Neural progenitor cell (in vitro differentiated cells): ENCODE data around the gene SCAMP1. TPM values are rescaled to one million over a fixed set of nuclear protein-coding genes. Genes with fewer than 3 reads are reported as not detected.

Experiments
- DNase-seq: peaks from one replicate; pipeline ENCODE4 v3.0.0-alpha.2; 2016; ENCODE audit warnings: low spot score
- H2AFZ ChIP-seq: fragments of 200-600 bp; sonication (generic); replicated peaks from 2 replicates; pipeline ENCODE4 v1.6.1; 2016; ENCODE audit warnings: antibody characterized with exemption
- H3F3A ChIP-seq: fragments of 200-600 bp; sonication (generic); 2 replicates; pipeline ENCODE4 v1.6.1; 2016; ENCODE audit warnings: antibody characterized with exemption, low read depth
- H3K27ac ChIP-seq: fragments of 200-600 bp; sonication (generic); 2 replicates; pipeline ENCODE4 v1.5.1; 2016; ENCODE audit warnings: mild to moderate bottlenecking
- H3K27me3 ChIP-seq: fragments of 200-600 bp; sonication (generic); 2 replicates; pipeline ENCODE4 v1.6.1; 2016; ENCODE audit warnings: mild to moderate bottlenecking, moderate library complexity
- H3K36me3 ChIP-seq: fragments of 200-600 bp; sonication (generic); 2 replicates; pipeline ENCODE4 v1.5.1; 2016
- H3K4me1 ChIP-seq: fragments of 200-600 bp; sonication (generic); 2 replicates; pipeline ENCODE4 v1.6.1; 2016; ENCODE audit warnings: mixed run types
- H3K4me2 ChIP-seq: fragments of 200-600 bp; sonication (generic); 2 replicates; pipeline ENCODE4 v1.6.1; 2016
- H3K4me3 ChIP-seq: fragments of 200-600 bp; sonication (generic); 2 replicates; pipeline ENCODE4 v1.5.1; 2016
- H3K79me2 ChIP-seq: fragments of 200-600 bp; sonication (generic); 2 replicates; pipeline ENCODE4 v1.6.1; 2016; ENCODE audit warnings: low read depth
- H3K9ac ChIP-seq: fragments of 200-600 bp; sonication (generic); 2 replicates; pipeline ENCODE4 v1.6.1; 2016
- H3K9me3 ChIP-seq: fragments of 200-600 bp; sonication (generic); 2 replicates; pipeline ENCODE4 v1.5.1; 2016; ENCODE audit warnings: low read depth
- H4K20me1 ChIP-seq: fragments of 200-600 bp; sonication (generic); 2 replicates; pipeline ENCODE4 v1.6.1; 2016; ENCODE audit warnings: low read depth
- H3K27ac Mint-ChIP-seq: 3 replicates; pipeline ENCODE4 v1.8.0; 2021; ENCODE audit warnings: mixed read lengths
- H3K27me3 Mint-ChIP-seq: 2 replicates; pipeline ENCODE4 v1.8.0; 2022; ENCODE audit warnings: low read depth, mild to moderate bottlenecking, inconsistent platforms, moderate library complexity, mixed read lengths; ENCODE audit not compliant: insufficient read depth
- H3K36me3 Mint-ChIP-seq: 3 replicates; pipeline ENCODE4 v1.8.0; 2021; ENCODE audit warnings: mixed read lengths
- H3K4me1 Mint-ChIP-seq: 3 replicates; pipeline ENCODE4 v1.8.0; 2021; ENCODE audit warnings: mixed read lengths
- H3K4me3 Mint-ChIP-seq: 3 replicates; pipeline ENCODE4 v1.8.0; 2021; ENCODE audit warnings: mild to moderate bottlenecking, moderate library complexity, mixed read lengths
- H3K9me3 Mint-ChIP-seq: 3 replicates; pipeline ENCODE4 v1.8.0; 2020; ENCODE audit warnings: mixed read lengths
- EZH2 ChIP-seq: fragments of 200-600 bp; sonication (generic); IDR thresholded peaks from 2 replicates; pipeline ENCODE4 v1.6.1; 2017; ENCODE audit warnings: antibody characterized with exemption, mild to moderate bottlenecking, moderate library complexity
- EZH2phosphoT487 ChIP-seq: fragments of 200-600 bp; sonication (generic); IDR thresholded peaks from 2 replicates; pipeline ENCODE4 v1.6.1; 2017; ENCODE audit warnings: antibody characterized with exemption
- total RNA-seq: library from RNA; depleted of rRNA; stranded (reverse); fragments of >200 nt; gene quantifications from 2 replicates; pipeline ENCODE4 v1.2.3, GENCODE V29; 2015; ENCODE audit warnings: low replicate concordance
- TF ChIP-seq, protein P1 (sequence below): fragments of 200-600 bp; sonication (generic); IDR thresholded peaks from 2 replicates; pipeline ENCODE4 v1.5.1; 2017; ENCODE audit warnings: antibody characterized with exemption, mild to moderate bottlenecking

Gene SCAMP1
- total RNA-seq, 1 donor from 2014 or later, result 110 TPM

DNA sequence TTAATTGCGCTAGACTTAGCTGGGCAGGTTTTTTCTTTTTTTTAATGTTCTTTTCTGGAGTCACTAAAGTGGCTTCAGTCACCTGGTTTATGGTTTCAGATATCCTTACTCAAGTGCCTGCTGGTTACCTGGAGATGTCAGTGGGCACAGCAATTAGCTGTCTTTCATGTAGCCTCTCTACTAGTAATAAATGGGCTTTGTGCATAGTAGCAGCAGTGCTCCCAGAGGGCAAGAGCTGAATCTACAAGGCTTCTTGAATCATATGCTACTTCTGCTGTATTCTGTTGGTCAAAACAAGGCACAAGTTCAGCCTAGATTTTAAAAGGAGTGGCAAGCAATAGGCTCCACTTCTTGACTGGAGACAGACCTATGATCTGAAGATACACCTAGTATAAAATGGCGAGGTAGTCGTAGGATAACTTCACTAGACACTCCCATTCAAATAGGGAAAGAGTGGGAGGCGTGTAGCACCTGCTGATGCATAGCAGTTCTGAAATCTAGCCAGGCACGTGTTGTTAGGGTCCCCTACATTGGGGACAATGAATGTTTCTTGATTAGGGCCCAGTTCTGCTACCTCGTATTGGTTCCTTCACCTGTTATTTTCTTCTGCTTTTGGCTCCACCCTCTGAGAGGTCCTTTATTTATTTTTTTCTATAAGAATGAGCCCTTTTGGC, 7.0 kb downstream of the SCAMP1 start:
- peaks cover 24% of the 10 kb centered on the region for H4K20me1 ChIP-seq
- H3K36me3 ChIP-seq, result no peaks in the 10 kb centered on the region
- H3K4me2 ChIP-seq, result no peak overlapping the region
- peaks cover 2% of the 10 kb centered on the region for H3K27me3 Mint-ChIP-seq
- H3K79me2 ChIP-seq, result peaks cover 96% of the 10 kb centered on the region
- TF ChIP-seq, protein P1, sequence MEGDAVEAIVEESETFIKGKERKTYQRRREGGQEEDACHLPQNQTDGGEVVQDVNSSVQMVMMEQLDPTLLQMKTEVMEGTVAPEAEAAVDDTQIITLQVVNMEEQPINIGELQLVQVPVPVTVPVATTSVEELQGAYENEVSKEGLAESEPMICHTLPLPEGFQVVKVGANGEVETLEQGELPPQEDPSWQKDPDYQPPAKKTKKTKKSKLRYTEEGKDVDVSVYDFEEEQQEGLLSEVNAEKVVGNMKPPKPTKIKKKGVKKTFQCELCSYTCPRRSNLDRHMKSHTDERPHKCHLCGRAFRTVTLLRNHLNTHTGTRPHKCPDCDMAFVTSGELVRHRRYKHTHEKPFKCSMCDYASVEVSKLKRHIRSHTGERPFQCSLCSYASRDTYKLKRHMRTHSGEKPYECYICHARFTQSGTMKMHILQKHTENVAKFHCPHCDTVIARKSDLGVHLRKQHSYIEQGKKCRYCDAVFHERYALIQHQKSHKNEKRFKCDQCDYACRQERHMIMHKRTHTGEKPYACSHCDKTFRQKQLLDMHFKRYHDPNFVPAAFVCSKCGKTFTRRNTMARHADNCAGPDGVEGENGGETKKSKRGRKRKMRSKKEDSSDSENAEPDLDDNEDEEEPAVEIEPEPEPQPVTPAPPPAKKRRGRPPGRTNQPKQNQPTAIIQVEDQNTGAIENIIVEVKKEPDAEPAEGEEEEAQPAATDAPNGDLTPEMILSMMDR, result peak; percentile 14
- no peak for TF ChIP-seq EZH2
- no peak for TF ChIP-seq EZH2phosphoT487
- H3K27me3 ChIP-seq, result no peaks in the 10 kb centered on the region
- no peak overlapping the region for H3K4me3 Mint-ChIP-seq
- H3K27ac Mint-ChIP-seq, result no peak overlapping the region
- peaks cover 11% of the 10 kb centered on the region for H3K36me3 Mint-ChIP-seq
- no peak overlapping the region for H2AFZ ChIP-seq
- H3F3A ChIP-seq, result no peaks in the 10 kb centered on the region
- peaks cover 5% of the 10 kb centered on the region for H3K4me1 Mint-ChIP-seq
- no peak overlapping the region for H3K4me3 ChIP-seq
- peaks cover under 1% of the 10 kb centered on the region for H3K4me1 ChIP-seq
- no peak for DNase-seq
- no peaks in the 10 kb centered on the region for H3K9me3 Mint-ChIP-seq
- H3K9me3 ChIP-seq, result no peaks in the 10 kb centered on the region
- H3K27ac ChIP-seq, result no peak overlapping the region
- H3K9ac ChIP-seq, result no peak overlapping the region

DNA sequence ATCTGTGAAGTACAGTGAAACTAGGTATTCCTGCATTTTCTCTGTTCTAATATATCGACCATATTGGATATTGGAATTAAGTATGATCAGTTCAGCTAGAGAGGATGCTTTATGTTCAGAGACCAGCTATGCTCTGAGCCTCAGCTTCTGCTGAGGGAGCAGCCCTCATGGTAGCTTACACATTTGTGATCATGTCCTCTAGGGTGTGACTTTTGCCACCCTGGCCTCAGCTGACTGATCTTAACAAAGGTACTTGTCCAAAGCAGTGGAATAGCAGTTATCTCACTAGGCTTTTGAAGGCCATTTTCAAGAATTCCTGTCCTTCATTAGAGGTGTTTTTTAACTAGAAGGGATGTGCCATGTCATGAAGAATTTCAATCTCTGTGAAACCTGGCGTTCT, 9.3 kb downstream of the SCAMP1 start:
- H3F3A ChIP-seq, result no peaks in the 10 kb centered on the region
- H3K27ac Mint-ChIP-seq, result no peak overlapping the region
- H3K4me3 ChIP-seq, result no peak overlapping the region
- H3K27me3 ChIP-seq, result no peaks in the 10 kb centered on the region
- no peaks in the 10 kb centered on the region for H3K4me1 ChIP-seq
- peaks cover 2% of the 10 kb centered on the region for H3K27me3 Mint-ChIP-seq
- H3K79me2 ChIP-seq, result peaks cover 95% of the 10 kb centered on the region
- no peak overlapping the region for H3K27ac ChIP-seq
- H3K9ac ChIP-seq, result no peak overlapping the region
- H3K4me1 Mint-ChIP-seq, result no peaks in the 10 kb centered on the region
- no peak overlapping the region for H3K4me3 Mint-ChIP-seq
- H3K4me2 ChIP-seq, result no peak overlapping the region
- DNase-seq, result no peak
- H3K36me3 Mint-ChIP-seq, result peaks cover 11% of the 10 kb centered on the region
- H3K9me3 Mint-ChIP-seq, result no peaks in the 10 kb centered on the region
- no peak overlapping the region for H2AFZ ChIP-seq
- TF ChIP-seq, protein P1, result no peak
- no peak for TF ChIP-seq EZH2
- TF ChIP-seq EZH2phosphoT487, result no peak
- no peaks in the 10 kb centered on the region for H3K9me3 ChIP-seq
- no peaks in the 10 kb centered on the region for H3K36me3 ChIP-seq
- H4K20me1 ChIP-seq, result peaks cover 27% of the 10 kb centered on the region

DNA sequence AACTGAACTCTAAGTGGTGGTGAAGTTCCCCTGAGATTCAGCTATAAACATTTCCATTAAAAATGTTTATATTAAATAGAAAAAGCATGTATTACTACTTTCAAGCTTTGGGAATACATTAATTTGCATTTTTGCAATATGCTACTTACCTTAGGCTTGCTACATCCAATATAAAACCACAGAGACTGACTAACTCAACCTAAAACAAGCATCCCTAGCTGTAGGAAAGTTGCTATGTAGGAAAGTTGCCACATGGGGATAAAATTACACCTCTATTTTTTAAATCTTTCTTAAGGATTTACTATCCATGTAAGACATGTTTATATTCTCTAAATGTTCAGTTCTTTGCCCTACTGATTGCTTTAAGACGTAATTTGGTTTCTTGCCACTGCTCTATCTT, 12.8 kb downstream of the SCAMP1 start:
- peaks cover 76% of the 10 kb centered on the region for H3K79me2 ChIP-seq
- TF ChIP-seq EZH2 (no peak), EZH2phosphoT487 (no peak)
- TF ChIP-seq, protein P1, result no peak
- no peak overlapping the region for H3K27ac Mint-ChIP-seq

More for the DNA sequence above, 12.8 kb downstream of the SCAMP1 start:
- no peaks in the 10 kb centered on the region for H3K36me3 ChIP-seq
- no peaks in the 10 kb centered on the region for H3K4me1 ChIP-seq
- H3K4me2 ChIP-seq, result no peak overlapping the region
- no peaks in the 10 kb centered on the region for H3K9me3 Mint-ChIP-seq
- peaks cover 2% of the 10 kb centered on the region for H3K36me3 Mint-ChIP-seq
- H3K4me3 Mint-ChIP-seq, result no peak overlapping the region
- no peak for DNase-seq
- H3K9me3 ChIP-seq, result no peaks in the 10 kb centered on the region
- H3K9ac ChIP-seq, result no peak overlapping the region
- H3K27me3 ChIP-seq, result no peaks in the 10 kb centered on the region
- H3K27me3 Mint-ChIP-seq, result no peaks in the 10 kb centered on the region
- H3K4me3 ChIP-seq, result no peak overlapping the region
- H2AFZ ChIP-seq, result no peak overlapping the region
- no peaks in the 10 kb centered on the region for H3K4me1 Mint-ChIP-seq
- no peak overlapping the region for H3K27ac ChIP-seq
- peaks cover 38% of the 10 kb centered on the region for H4K20me1 ChIP-seq
- no peaks in the 10 kb centered on the region for H3F3A ChIP-seq
